Measurements from ENCODE around the gene KCNQ5.

KCNQ5 gene

DNA sequence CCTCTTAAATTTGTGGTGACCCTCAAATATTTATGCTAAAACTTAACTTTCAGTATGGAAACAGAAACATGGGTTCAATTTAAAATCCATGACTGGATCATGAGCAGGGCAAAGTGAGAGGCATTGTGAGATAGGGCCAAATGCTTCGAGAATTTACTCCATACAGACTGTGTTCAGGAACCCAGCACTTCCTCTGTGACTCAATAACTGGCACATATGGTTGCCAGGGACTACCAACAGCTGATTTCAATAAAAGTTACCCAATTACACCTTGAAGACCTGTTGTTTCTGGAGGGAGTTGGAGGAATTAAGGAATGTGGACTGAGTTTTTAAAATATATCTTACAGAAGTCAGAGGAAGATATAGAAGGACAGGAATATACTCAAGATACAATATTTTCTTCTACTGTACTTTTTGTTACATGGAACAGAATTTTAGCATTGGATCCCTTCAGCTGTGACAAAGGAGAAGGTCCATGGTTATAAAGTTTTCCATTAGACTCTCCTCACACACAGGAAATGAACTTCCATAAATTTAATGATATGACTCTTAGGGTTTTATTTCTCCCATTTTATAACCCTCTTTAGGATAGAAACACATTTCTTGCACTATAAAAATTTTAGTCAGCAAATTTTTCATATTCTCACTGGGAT, 344.9 kb downstream of the KCNQ5 start:
- TF ChIP-seq, protein P1, sequence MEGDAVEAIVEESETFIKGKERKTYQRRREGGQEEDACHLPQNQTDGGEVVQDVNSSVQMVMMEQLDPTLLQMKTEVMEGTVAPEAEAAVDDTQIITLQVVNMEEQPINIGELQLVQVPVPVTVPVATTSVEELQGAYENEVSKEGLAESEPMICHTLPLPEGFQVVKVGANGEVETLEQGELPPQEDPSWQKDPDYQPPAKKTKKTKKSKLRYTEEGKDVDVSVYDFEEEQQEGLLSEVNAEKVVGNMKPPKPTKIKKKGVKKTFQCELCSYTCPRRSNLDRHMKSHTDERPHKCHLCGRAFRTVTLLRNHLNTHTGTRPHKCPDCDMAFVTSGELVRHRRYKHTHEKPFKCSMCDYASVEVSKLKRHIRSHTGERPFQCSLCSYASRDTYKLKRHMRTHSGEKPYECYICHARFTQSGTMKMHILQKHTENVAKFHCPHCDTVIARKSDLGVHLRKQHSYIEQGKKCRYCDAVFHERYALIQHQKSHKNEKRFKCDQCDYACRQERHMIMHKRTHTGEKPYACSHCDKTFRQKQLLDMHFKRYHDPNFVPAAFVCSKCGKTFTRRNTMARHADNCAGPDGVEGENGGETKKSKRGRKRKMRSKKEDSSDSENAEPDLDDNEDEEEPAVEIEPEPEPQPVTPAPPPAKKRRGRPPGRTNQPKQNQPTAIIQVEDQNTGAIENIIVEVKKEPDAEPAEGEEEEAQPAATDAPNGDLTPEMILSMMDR (IDR thresholded peaks at IDR 0.05; ENCODE audit: low read depth, low read length): no peak
- no peak for DNase-seq (ENCODE audit: extremely low read depth, low read depth)

DNA sequence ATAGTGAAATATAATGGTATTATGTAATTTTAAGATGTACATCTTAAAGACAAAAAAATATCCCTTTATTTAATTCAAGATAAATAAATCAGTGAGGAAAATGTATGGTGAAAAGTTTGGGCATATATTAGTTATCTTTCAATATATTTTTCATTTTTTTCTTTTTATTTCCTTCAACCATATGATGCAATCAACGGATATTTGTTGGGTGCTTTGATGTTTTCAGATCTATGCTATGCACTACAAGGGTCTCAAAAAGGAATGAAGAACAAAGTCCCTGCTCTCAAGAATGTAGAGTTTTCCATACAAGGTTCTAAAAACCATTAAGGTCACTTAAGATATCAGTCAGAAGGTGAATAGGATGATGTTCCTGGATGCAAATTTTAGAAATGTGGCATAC, 345.5 kb downstream of the KCNQ5 start:
- TF ChIP-seq, protein P1 (IDR thresholded peaks at IDR 0.05; ENCODE audit: low read depth, low read length): no peak
- no peak for DNase-seq (ENCODE audit: extremely low read depth, low read depth)

DNA sequence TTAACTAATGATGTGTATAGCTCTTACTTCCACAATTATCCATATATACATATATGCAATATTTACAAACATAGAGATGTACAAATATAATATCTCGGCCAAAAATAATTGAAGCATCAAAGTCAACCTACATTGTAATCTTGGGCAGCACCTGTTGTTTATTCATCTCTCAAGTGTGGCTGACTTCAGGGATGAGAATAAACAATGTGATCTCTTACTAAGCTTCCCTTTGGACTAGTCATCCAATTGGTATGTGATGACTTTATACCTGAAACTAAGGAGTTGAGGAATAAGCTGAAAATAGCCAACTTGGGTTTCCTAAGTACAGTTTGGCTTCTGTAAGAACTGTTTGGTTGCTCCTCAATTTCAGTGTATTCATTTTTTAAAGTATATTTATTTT, 346.8 kb downstream of the KCNQ5 start:
- DNase-seq (ENCODE audit: extremely low read depth, low read depth): no peak

DNA sequence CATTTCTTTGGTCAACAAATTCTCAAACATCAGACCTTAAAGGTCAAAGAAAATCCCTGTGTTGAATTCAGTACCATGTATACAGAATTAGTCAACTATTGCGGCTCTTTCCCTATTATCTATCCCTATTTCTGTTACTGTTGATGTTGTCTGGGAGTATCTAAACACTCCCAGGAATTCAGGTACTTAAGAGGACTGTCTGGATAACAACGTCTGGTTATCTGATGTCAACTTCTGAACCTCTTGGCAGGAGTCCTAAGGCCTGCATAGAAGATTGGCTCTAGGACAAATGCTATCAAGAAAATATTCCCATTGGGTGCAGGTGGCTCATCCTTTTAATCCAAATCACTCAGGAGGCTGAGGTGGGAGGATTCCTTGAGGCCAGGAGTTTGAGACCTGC, 347.8 kb downstream of the KCNQ5 start:
- TF ChIP-seq, protein P1 (IDR thresholded peaks at IDR 0.05; ENCODE audit: low read depth, low read length): no peak
- DNase-seq (ENCODE audit: extremely low read depth, low read depth): no peak

More for the DNA sequence above, 346.8 kb downstream of the KCNQ5 start:
- TF ChIP-seq, protein P1 (IDR thresholded peaks at IDR 0.05; ENCODE audit: low read depth, low read length): no peak

DNA sequence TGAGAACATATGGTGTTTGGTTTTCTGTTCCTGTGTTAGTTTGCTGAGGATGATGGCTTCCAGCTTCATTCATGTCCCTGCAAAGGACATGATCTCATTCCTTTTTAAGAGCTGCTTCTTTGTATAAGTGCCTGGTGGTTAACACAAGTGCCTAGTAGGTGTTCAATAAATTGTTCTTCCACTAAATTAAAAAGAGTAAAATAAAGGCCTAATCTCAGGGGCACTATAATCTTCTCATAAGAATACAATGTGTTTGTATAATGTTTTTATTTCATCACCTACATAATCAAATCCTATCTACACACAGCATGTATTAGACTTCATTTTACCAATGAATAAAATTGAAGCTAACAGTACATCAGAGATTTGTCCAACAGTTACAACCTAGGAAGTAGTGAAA, 350.7 kb downstream of the KCNQ5 start:
- TF ChIP-seq, protein P1 (IDR thresholded peaks at IDR 0.05; ENCODE audit: low read depth, low read length): no peak
- no peak for DNase-seq (ENCODE audit: extremely low read depth, low read depth)

DNA sequence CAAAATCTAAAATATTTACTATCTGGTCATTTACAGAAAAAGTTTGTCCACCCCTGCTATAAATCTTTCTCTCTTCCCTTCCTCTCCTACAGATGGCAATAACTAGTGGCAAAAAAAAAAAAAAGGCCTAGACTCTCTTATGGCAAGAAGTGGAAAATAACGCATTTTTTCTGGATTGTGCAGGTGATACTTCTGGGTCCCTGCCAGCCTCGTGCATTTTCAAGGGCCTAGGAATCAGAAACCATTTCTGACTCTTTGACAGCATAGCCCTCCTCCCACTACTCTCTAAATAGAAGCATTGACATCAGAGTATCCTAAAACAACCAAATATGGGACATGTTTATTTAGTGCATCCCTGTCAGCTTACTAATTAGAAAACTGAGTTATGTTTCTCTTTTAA, 352.4 kb downstream of the KCNQ5 start:
- no peak for DNase-seq (ENCODE audit: extremely low read depth, low read depth)
- TF ChIP-seq, protein P1 (IDR thresholded peaks at IDR 0.05; ENCODE audit: low read depth, low read length): no peak

DNA sequence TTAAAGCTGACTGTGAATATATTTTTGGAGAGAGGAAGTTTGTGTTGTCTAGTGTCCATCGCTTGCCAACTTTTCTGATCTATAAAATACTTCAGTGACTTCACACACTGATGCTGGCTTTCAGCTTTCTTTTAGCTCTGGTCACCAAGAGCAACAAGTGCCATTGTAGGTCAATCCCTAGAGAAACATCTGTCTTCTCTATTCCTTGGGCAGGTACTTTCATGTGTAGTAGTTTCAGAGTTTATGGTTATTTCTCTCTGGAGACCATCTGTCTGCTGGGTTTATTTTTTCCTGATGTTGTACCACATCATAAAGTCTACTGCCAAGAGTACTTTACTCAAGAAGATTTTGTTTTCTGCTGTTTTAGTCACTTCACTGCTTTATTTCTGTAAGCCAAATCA, 353.5 kb downstream of the KCNQ5 start:
- TF ChIP-seq, protein P1 (IDR thresholded peaks at IDR 0.05; ENCODE audit: low read depth, low read length): no peak
- DNase-seq (ENCODE audit: extremely low read depth, low read depth): no peak

Measured in AG09319 (cell line).